Measurements from ENCODE around the gene KLC1. TPM values are rescaled to one million over a fixed set of nuclear protein-coding genes. Genes with fewer than 3 reads are reported as not detected.

The KLC1 gene
- total and polyA plus RNA-seq, 10 of the 15 experiments (the other 5 are each of a cell fraction or from before 2014, with no cell fraction given), result 5.5 to 137 (median 76.1) TPM

- WGBS (ENCODE audit: insufficient coverage, insufficient replicate concordance, low lambda C conversion rate, missing lambda C conversion rate), result 87% methylated on average over 17 of the region's 17 CpGs
- ATAC-seq (no peak), DNase-seq (ENCODE audit: low read depth, low spot score) (no peak), FAIRE-seq (no peak)
- ChIA-PET RAD21 (ENCODE audit: unreplicated experiment) (no interaction called here), POLR2A (no interaction called here), CTCF (no interaction called here), SMC1A (ENCODE audit: uncharacterized antibody, unreplicated experiment) (interaction anchor here (0.6 to 0.9 kb wide), 3 partner anchors 106 to 1422 kb away, joined by 3 read pairs; no protein-coding TSS in a partner anchor)
- Histone ChIP-seq H2AFZ (ENCODE audit: control insufficient read depth, low read depth, low read length) (no peak overlapping the region), H3K4me1 (ENCODE audit: control insufficient read depth, insufficient read depth, low read length) (no peaks in the 10 kb centered on the region; the same call in 1 of the 2 replicates), H3K4me3 (no peak overlapping the region), H3K27me3 (replicated peaks in 1 of 2; ENCODE audit: control insufficient read depth in 2 of 2, insufficient read depth in 2 of 2, low read length in 1 of 2) (no peaks in the 10 kb centered on the region), H3K79me2 (ENCODE audit: control insufficient read depth, insufficient read depth, low read length) (no peaks in the 10 kb centered on the region), H3K4me2 (ENCODE audit: control insufficient read depth, insufficient read depth) (no peak overlapping the region), H3K36me3 (ENCODE audit: control insufficient read depth in 2 of 2, insufficient read depth in 2 of 2, low read length in 1 of 2) (peaks cover 3 to 37% of the 10 kb centered on the region in 2 experiments; a peak in 3 of 4 replicates), H3K27ac (ENCODE audit: control insufficient read depth, insufficient read depth) (no peak overlapping the region), H4K20me1 (ENCODE audit: control insufficient read depth, insufficient read depth) (no peaks in the 10 kb centered on the region), H3K9ac (ENCODE audit: control insufficient read depth, insufficient read depth, low read length) (no peak overlapping the region), H3K9me3 (replicated peaks; ENCODE audit: control insufficient read depth, insufficient read depth, low read length) (no peaks in the 10 kb centered on the region)
- no TSS peak for BruUV-seq (replicated peaks)
- in situ Hi-C loops (cut with MboI), result no loop called here
- 0 out of 2 replicates have a peak, but pooled peaks have one; percentile 6 for TF ChIP-seq POLR2A (IDR thresholded peaks at IDR 0.05; ENCODE audit: low read depth, low read length)
- no peak for TF ChIP-seq ZBTB33 (IDR thresholded peaks at IDR 0.05)
- no peak for TF ChIP-seq FOXK2 (IDR thresholded peaks at IDR 0.05)
- TF ChIP-seq LARP7 (IDR thresholded peaks at IDR 0.05), result no peak
- TF ChIP-seq MYC (IDR thresholded peaks at IDR 0.05; ENCODE audit: insufficient read depth, insufficient read length, insufficient replicate concordance, low read length, severe bottlenecking), result no peak
- no peak for TF ChIP-seq IRF4 (IDR thresholded peaks at IDR 0.05; ENCODE audit: low read depth, low read length)
- intact Hi-C loops (cut with micrococcal nuclease; ENCODE audit: unreplicated experiment), result no loop called here
Observed at GRCh38 chr14:103699261-103699661, 70.2 kb downstream of the KLC1 start.

Measured in GM12878 (cell line).